Renal cortical epithelial cell (primary cell): ENCODE measurements around the gene SELENOF. TPM values are rescaled to one million over a fixed set of nuclear protein-coding genes. Genes with fewer than 3 reads are reported as not detected.
A peak's percentile ranks its signal among the peaks of the same experiment; 100 is the strongest.

Source experiments
- DNase-seq: peaks from one replicate; pipeline ENCODE4 v3.0.0-alpha.2; 2011; ENCODE audit warnings: low read depth
- total RNA-seq: library from RNA; depleted of rRNA; stranded (reverse); fragments of >200 nt; gene quantifications from 2 replicates; pipeline ENCODE4 v1.2.3, GENCODE V29; 2014

Gene SELENOF
- total RNA-seq: 223 and 247 TPM in 2 replicates

DNA sequence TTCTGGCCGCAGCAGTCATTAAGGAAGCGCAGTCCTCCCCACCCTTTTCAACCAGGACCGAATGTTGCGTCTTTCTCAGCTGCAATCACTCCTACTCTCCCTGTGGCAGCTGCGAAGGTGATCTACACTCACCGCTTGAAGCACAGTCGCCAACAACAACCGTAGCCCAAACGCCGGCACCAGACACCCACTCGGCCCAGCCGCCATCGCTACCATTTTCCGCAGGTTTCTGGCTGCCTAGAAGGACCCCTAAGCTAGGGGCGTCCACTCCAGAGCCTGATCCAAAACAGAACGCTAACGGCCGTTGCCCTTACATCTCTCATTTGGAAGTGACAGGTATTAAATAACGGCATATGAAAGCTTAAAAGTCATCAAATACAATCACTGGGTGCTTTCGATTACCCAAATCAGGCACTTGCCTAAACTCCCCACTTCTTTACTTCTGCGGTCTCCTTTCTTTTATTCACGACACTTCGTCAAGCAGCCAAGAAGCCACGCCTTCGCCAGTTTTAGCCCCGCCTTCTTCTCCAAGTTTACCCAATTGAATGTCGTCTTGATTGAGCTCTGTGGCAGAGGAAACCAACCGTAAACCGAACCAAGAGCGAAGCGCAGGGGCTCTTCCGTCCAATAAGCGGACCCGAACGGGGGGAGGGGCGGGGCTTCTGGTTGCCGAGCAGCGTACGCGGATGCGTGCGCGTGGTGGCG is at the start of gene SELENOF:
Gene SELENOF (minus strand): TSS at position 231 of the 705 bp plus-strand sequence. CDS start 15 bp downstream, at position 216.
- DNase-seq: peak; percentile 100

DNA sequence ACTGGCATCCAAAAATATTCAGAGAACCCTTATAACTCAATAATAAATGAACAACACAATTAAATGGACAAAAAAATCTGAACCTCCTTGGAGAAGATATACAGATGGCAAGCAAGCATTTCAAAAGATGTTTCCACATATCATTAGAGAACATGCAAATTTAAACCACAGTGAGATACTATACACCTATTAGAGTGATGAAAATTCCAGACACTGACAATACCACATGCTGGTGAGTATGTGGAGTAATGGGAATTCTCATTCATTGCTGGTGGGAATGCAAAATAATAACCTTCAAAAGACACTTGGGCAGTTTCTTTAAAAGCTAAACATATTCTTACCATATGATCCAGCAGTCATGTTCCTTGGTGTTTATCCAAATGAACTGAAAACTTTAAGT is 46.6 kb upstream of the SELENOF start:
- DNase-seq: no peak

DNA sequence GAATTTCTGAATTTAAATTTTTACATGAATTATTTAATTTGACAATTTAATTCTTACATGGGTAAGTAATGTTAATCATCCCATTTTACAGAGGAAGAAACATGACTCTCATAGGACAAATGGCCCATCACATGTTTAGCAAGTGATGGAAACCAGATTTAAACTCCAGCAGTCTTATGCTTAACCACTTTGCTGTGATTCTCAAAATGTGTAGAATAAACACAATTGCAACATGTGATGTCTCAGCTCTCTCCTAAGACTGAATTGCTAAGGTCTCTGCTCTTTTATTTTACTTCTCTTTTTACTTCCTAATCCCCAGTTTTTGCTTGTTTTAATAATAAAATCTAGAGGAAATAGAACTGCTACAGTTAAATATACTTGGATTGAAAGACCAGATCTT is 43.3 kb upstream of the SELENOF start:
- no peak for DNase-seq

DNA sequence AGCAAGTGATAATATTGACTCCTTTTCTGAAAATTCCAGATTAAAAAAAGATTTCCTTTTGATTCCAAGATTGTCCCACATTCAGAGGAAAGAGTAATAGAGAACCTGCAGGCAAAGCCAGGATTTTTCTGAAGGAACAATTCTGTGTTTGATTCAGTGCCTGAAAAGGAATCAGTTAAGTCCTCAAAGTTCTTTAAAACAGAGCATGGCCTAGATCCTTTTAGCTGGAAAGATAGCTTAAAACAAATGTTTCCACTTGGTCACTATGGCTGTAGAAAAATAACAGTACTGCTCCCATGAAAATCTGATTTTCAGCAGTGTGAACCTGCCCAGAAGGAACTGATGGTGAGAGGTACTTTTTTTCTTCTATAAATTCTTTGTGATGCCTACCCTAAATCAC is 42.3 kb upstream of the SELENOF start:
- no peak for DNase-seq

DNA sequence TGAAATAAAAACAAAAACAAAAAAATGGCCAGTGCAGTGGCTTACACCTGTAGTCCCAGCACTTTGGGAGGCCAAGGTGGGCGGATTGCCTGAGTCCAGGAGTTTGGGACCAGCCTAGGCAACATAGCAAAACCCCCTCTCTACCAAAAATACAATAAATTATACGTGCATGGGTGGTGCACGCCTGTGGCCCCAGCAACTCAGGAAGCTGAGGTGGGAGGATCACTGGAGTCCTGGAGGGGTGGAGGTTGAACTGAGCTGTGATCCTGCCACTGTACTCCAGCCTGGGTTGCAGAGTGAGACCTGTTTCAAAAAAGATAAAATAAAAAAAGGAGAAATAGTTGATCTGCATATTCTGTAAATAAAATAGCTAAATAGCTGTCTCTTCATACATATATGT is 41.8 kb upstream of the SELENOF start:
- DNase-seq: no peak

DNA sequence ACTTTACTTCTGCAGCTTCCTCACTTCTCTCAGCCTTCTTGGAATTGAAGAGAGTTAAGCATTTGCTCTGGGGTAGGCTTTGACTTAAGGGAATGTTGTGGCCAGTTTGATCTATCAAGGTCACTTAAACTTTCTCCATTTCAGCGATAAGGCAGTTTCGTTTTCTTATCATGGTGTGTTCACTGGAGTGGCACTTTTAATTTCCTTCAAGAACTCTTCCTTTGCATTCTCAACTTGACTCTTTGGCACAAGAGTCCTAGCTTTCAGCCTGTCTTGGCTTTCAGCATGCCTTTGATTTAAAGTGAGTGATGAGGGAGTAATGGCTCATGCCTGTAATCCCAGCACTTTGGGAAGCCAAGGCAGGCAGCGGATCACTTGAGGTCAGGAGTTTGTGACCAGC is 39.2 kb upstream of the SELENOF start:
- DNase-seq: no peak

DNA sequence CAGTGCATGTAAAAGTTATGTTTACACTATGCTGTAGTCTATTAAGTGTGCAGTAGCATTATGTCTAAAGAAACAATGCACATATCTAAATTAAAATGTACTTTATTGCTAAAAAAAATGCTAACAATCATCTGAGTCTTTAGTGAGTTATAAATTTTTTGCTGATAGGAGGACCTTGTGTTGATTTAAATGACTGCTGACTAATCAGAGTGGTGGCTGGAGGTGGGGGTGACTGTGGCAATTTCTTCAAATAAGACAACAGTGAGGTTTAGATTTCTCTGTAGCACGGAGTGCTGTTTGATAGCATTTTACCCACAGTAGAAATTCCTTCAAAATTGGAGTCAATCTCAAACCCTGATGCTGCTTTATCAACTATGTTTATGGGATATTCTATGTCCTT is 37.5 kb upstream of the SELENOF start:
- no peak for DNase-seq

DNA sequence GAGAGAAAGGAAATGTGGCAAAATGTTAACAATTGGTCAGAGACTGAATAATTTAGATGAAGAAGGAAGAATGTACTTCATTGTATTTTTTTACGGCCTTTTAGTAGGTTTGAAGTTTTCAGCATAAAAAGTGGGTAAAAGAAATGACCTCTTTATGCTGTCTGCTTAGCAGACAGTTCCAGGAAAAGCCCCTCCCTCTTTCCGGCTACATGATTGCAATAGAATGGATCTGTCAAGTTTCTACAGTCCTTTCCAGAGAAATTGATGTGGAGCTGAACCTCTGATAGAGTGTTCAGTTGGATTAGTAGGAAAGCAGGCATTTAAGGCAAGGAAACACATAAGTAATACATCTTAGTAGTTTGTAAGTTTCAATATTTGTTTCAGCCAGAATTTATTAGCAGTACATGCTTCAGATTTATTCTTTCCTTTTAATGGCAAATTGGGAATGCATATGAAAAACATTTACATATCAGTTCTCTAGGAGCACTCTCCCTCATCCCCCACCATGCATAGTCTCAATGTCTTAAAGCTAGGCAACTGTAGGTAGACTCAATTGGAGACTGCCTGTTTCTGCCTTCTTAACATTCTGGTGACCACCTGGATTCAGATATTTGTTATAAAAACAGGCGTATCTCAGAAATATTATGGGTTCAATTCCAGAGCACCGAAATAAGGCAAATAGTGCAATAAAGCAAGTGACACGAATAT is 36.9 kb upstream of the SELENOF start:
- no peak for DNase-seq

DNA sequence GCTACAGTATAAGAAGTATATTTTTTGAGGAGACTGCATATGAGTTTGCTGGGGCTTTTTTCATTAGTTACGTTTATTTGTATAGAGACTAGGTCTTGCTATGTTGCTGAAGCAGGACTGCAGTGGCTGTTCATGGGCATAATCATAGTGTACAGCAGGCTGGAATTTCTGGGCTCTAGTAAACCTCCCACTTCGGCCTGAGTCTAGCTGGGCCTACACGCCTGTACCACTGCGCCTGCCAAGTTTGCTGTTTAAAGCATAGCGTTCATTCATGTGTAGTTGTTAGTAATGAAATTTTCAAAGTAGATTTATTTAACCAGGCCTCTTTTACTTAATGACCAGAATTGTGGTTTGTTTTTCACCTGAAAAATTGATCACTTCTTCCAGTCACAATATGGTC is 34.3 kb upstream of the SELENOF start:
- DNase-seq: no peak

DNA sequence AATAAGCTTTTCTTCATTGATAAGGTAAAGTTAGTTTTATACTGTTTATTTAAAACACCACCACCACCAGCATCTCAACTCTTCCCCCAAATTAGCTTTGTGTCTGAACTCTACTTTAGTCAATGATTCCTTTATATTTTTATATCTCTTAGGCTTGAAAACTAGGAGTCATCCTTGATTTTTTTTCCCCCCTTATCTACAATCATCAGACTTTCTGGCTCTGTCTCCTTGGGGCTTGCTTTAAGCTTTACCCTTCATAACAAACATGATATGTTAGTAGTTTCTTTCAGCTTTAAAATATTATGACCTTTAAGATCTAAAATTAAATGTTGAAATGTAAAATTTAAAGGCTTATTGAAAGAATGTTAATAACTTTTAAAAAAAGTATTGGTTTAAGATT is 28.8 kb upstream of the SELENOF start:
- DNase-seq: no peak

DNA sequence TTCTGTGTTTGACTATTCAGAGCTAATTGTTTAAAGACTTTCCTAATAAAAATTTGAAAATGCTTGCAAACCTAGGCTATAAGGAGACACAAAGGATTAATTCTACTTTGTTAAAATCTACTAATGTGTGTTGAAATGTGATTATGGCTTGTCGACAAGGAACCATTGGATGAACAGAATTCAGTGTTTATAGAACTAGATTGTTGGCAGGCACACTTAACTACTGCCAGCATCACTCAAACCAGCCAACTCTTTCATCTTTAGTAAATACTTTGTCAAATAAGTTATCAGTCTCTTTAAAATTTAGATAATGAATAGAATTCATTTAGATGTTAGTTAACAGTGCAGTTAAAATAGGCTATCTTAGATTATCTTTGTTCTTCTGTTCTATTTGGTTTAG is 28.1 kb upstream of the SELENOF start:
- DNase-seq: no peak

DNA sequence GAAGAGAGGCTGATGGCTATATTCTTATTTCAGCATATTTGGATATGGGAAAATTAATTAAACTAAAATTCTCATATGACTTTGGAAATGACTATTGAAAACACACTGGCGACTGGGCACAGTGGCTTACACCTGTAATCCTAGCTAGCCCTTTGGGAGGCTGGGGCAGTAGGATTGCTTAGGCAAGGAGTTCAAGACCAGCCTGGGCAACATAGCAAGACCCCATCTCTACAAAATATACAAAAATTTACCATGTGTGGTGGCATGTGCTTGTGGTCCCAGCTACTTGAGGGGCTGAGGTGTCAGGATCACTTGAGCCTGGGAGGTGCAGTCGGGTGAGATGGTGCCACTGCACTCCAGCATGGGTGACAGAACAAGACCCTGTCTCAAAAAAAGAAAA is 26.7 kb upstream of the SELENOF start:
- no peak for DNase-seq

DNA sequence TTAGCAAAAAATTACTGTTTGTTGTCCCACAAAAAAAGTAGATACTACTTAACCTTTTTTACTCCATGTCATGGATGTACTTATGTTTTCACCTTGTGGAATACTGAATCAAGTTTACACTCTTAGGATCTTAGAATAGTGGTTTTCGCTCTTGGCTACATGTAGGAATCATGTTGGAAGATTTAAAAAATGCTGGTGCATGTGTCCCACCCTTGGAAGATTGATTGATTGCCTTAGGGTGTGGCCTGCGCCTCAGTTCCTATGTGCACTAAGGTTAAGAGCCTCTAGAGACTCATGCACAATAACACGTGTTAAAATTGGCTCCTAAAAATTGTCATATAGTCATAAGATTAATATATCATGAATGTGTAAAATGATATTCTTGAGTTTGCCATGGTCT is 25.5 kb upstream of the SELENOF start:
- DNase-seq: no peak

DNA sequence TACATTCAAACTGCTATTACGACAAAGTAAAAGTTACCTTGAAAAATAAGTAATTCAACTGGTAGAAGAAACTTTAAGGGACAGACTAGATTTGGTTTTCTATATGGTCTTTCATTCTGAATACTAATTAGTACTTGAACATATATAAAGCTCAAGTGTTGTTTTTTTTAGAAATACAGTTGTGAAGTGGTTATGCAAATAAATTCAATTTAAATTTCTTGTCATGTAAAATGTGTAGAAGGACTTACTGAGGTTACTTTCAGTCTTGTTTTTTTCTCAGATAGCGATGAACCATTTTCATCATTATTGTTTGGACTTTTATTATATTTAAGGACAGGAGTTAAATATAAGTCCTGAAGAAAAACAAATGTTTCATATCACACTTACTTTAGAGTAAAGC is 24.9 kb upstream of the SELENOF start:
- DNase-seq: no peak

DNA sequence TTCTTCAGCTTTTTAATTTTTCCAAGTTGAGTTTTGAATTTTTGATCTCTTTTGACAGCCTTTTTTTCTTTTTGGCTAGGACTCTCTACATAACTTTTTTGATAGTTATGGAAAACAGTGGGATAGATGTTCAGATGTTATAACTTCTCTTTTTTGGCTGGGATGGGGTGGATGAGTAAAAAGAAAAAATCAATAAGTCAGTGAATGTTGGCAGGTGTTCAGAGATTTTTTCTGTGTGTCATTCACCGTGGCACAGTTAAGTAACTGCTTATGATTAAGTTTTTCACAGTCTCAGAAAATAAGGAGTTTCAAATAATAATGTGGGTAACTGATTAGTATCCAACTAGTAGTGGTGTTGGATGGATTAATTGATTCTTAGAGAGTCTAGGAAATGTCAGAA is 24.5 kb upstream of the SELENOF start:
- DNase-seq: peak; percentile 22

DNA sequence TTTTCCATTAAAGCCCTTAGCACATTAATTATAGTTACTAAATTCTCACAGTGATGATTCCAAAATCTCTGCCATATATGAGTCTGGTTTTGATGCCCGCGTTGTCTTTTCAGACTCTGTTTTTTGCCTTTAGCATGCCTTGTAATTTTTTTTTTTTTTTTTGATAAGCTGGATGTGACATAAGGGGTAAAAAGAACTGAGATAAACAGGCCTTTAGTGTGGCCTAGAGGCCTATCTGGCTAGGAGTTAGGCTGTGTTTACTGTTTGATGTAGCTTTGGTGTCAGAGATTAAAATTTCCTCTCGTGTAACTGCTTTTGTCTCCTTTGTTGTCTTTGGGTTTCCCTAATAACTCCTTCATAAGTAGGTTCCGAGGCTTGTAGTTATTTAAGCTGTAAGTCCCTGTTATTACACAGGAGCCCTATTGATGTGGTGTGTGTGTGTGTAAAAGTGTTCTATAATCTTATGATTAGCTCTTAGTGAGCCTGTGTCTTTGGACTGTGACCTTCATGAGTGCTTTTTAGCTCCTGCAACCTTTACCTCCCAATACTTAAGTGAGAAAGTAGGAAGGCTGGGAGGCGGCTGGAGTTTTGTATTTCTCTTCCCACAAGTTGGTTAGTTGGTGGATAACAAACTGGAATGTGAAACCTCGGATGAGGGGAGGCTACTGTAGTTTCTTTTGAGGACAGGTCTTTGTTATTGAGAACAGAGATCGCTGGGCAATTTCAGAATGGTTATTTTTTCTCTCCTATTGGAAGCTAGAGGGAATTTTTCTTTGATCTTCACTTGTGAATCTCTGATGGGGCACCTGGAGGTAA is 19.8 kb upstream of the SELENOF start:
- DNase-seq: peak; percentile 24

DNA sequence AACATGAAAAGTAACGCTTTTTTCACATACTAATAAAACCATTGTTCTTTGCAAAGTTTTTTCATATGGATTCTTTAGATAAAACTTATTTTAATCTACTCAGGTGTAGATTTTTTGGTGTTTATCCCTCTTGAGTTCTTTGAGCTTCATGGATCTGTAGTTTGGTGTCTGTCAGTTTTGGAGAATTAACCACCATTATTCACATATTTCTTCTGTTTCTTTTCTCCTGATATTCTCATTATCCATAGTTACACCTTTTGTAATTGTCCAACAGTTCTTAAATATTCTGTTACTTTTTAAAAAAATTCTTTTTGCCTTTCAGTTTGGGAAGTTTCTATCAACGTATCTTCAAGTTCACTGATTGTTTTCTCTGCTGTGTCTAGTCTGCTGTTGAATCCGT is 19.1 kb upstream of the SELENOF start:
- no peak for DNase-seq

DNA sequence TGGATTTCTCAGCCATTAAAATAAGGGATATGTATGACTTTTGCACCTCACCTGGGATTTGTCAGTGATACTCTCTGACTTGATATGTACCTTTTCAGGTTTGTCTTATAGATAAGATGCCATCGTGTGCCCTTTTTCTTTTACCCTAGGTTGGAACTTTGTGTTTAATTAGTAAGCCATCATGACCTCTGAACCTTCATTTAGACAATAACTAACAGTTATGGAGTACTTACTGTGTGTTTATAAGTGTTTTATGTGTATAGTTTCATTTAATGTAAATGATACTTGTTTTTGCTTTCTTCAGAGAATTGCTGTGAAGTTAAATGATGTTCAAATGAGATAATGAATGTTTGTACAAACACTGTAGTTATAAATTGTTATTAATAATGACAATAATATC is 14.9 kb upstream of the SELENOF start:
- no peak for DNase-seq

DNA sequence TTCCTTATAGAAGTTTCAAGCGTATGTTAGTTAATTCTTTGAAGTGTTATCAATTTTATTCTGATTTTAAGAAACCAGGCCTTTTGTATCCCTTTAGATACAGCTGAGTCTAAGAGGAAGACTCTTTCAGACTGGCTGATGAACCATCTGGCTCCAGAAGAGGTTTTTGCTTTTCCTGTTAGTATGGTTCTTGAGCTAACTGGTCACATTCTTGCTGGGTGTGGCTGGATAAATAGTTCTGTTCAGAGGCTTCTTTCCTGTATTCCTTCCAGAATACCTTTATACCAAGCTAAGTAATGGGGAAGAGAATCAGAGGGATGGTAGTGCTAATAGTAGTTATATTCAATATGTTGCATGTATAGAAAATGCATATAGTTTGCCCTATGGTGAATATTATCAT is 13.0 kb upstream of the SELENOF start:
- DNase-seq: no peak

DNA sequence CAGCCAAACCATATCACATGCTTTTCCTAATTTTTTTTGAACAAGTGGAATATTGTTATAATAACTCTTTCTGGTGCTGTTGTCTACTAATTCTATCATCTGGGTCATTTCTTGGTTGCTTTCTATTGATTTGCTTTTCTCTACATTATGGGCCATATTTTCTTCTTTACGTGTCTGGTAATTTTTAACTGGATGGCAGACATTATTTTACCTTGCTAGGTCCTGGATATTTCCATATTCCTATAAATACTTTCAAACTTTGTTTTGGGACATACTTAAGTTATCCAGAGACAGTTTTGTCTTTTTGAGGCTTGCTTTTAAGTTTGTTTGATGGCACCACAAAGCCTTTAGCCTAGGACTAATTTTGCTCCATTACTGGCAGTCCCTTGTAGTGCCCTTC is 11.8 kb upstream of the SELENOF start:
- no peak for DNase-seq

DNA sequence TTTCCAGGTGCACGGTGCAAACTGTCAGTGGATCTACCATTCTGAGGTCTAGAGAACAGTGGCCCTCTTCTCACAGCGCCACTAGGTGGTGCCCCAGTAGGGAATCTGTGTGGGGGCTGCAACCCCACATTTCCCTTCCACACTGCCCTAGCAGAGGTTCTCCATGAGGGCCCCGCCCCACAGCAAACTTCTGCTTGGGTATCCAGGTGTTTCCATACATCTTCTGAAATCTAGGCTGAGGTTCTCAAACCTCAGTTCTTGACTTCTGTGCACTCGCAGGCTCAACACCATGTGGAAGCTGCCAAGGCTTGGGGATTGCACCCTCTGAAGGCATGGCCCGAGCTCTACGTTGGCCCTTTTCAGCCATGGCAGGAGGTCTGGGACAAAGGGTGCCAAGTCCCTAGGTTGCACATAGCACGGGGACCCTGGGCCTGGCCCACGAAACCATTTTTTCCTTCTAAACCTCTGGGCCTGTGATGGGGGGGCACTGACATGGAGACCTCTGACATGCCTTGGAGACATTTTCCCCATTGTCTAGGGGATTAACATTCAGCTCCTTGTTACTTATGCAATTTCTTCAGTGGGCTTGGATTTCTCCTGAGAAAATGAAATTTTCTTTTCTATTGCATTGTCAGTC is 10.5 kb upstream of the SELENOF start:
- DNase-seq: no peak

DNA sequence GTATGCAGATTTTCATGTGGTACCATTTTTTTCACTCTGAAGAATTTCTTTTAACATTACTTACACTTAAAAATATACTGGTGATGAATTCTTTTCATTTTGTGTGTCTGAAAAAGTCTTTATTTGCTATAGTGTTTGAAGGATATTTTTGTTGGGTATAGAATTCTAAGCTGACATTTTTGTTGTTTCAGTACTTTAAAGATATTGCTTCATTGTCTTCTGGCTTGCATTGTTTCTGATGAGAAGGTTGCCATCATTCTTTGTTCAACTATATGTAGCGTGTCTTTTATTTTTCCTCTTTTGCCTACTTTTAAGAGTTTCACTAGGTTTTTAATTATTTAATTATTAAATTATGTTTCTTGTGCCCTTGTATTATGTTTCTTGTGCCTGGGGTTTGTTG is 8.5 kb upstream of the SELENOF start:
- DNase-seq: no peak
